Skeletal muscle tissue (tissue), 4 donors: ENCODE measurements around the gene TRIM40. TPM values are rescaled to one million over a fixed set of nuclear protein-coding genes. Genes with fewer than 3 reads are reported as not detected.
"Not testable (repeated sequence)": the region's sequence is repeated elsewhere in the genome, so short reads cannot be mapped to it uniquely, and the experiment has no call there.

ENCODE experiments used
- H3K27ac ChIP-seq: one replicate; pipeline ENCODE4 v1.7.0; 2013; ENCODE audit warnings: mild to moderate bottlenecking, low read depth, low read length, inconsistent platforms
- H3K27me3 ChIP-seq, 3 donors: one replicate each; pipeline ENCODE4 v1.7.0; 2013; ENCODE audit warnings: low read length in 3 of 3; ENCODE audit not compliant: control insufficient read depth in 3 of 3, insufficient read depth in 3 of 3
- H3K36me3 ChIP-seq, 3 donors: one replicate each; pipeline ENCODE4 v1.7.0; 2013; ENCODE audit warnings: low read length in 3 of 3; ENCODE audit not compliant: control insufficient read depth in 3 of 3, insufficient read depth in 3 of 3
- H3K4me1 ChIP-seq, 3 donors: one replicate each; pipeline ENCODE4 v1.7.0; 2013; ENCODE audit warnings: low read length in 3 of 3, mild to moderate bottlenecking in 3 of 3; ENCODE audit not compliant: control insufficient read depth in 3 of 3, insufficient read depth in 3 of 3
- H3K4me3 ChIP-seq, 3 donors: one replicate each; pipeline ENCODE4 v1.7.0; 2013; ENCODE audit warnings: low read length in 3 of 3
- H3K9ac ChIP-seq, 3 donors: one replicate each; pipeline ENCODE4 v1.7.0; 2013; ENCODE audit warnings: low read length in 3 of 3, mild to moderate bottlenecking in 3 of 3, moderate library complexity in 2 of 3, low read depth in 1 of 3
- H3K9me3 ChIP-seq, 3 donors: one replicate each; pipeline ENCODE4 v1.7.0; 2013; ENCODE audit warnings: low read length in 3 of 3; ENCODE audit not compliant: control insufficient read depth in 3 of 3
- total RNA-seq: library from RNA; depleted of rRNA; stranded (reverse); fragments of >200 nt; gene quantifications from one replicate; pipeline ENCODE4 v1.2.3, GENCODE V29; 2014
- donor health status: Osteomylitis.

TRIM40 gene
- total RNA-seq, 1 donor from 2014 or later, result not detected

- no peaks in the 10 kb centered on the region for H3K9me3 ChIP-seq
- H3K9ac ChIP-seq, result no peak overlapping the region
- peaks cover 12 to 17% (median 15%) of the 10 kb centered on the region in 3 donors for H3K27me3 ChIP-seq
- H3K4me3 ChIP-seq, result no peak overlapping the region
- H3K27ac ChIP-seq, result no peak overlapping the region
- H3K4me1 ChIP-seq, result no peaks in the 10 kb centered on the region
- H3K36me3 ChIP-seq, result no peaks in the 10 kb centered on the region
These were observed 26.5 kb downstream of the TRIM40 start for GRCh38 chr6:30162265-30163089.

GRCh38 chr6:30163090-30163917 is 27.4 kb downstream of the TRIM40 start, which contains the start of gene TRIM15:
TSS of gene TRIM15 (plus strand) at chr6:30163546. CDS start at chr6:30163685, 139 bp downstream.
- Histone ChIP-seq H3K9ac (no peak within 1 kb of the TSS), H3K27ac (no peak within 1 kb of the TSS), H3K4me3 (no peak within 1 kb of the TSS), H3K9me3 (no peaks in the 10 kb centered on the region), H3K27me3 (peaks cover 15 to 21% (median 16%) of the 10 kb centered on the region in 3 donors), H3K36me3 (no peaks in the 10 kb centered on the region), H3K4me1 (no peaks in the 10 kb centered on the region)

GRCh38 chr6:30163918-30164654 is 28.1 kb downstream of the TRIM40 start:
- Histone ChIP-seq H3K4me1 (no peaks in the 10 kb centered on the region), H3K27ac (no peak overlapping the region), H3K9ac (no peak overlapping the region), H3K9me3 (no peaks in the 10 kb centered on the region), H3K36me3 (no peaks in the 10 kb centered on the region), H3K4me3 (no peak overlapping the region), H3K27me3 (peaks cover 15 to 24% (median 18%) of the 10 kb centered on the region in 3 donors)

GRCh38 chr6:30164714-30165113 is 28.8 kb downstream of the TRIM40 start:
- Histone ChIP-seq H3K4me1 (no peaks in the 10 kb centered on the region), H3K36me3 (no peaks in the 10 kb centered on the region), H3K27me3 (peaks cover 11 to 24% (median 18%) of the 10 kb centered on the region in 3 donors), H3K9ac (no peak overlapping the region), H3K4me3 (no peak overlapping the region), H3K9me3 (no peaks in the 10 kb centered on the region), H3K27ac (no peak overlapping the region)

- H3K9ac ChIP-seq, H3K36me3 ChIP-seq, H3K4me3 ChIP-seq, H3K9me3 ChIP-seq, H3K27ac ChIP-seq, H3K4me1 ChIP-seq: not testable (repeated sequence)
- peaks cover 12 to 29% (median 19%) of the 10 kb centered on the region in 3 donors for H3K27me3 ChIP-seq
These were observed 29.3 kb downstream of the TRIM40 start for GRCh38 chr6:30165238-30165637.

- no peak overlapping the region for H3K9ac ChIP-seq
- H3K36me3 ChIP-seq, result no peaks in the 10 kb centered on the region
- H3K9me3 ChIP-seq, result no peaks in the 10 kb centered on the region
- H3K27ac ChIP-seq, result no peak overlapping the region
- H3K4me3 ChIP-seq, result no peak overlapping the region
- H3K4me1 ChIP-seq, result peaks cover 0 to 2% (median 0%) of the 10 kb centered on the region in 3 donors
- H3K27me3 ChIP-seq, result peaks cover 31 to 47% (median 34%) of the 10 kb centered on the region in 3 donors
These were observed 31.2 kb downstream of the TRIM40 start for GRCh38 chr6:30167101-30167500.

GRCh38 chr6:30168741-30169140 is 32.8 kb downstream of the TRIM40 start:
- Histone ChIP-seq H3K4me1 (peaks cover 0 to 2% (median 0%) of the 10 kb centered on the region in 3 donors), H3K9me3 (no peaks in the 10 kb centered on the region), H3K36me3 (no peaks in the 10 kb centered on the region), H3K27me3 (peaks cover 30 to 51% (median 35%) of the 10 kb centered on the region in 3 donors), H3K4me3 (no peak overlapping the region), H3K27ac (no peak overlapping the region), H3K9ac (no peak overlapping the region)

- Histone ChIP-seq H3K36me3 (no peaks in the 10 kb centered on the region), H3K27me3 (peaks cover 30 to 55% (median 34%) of the 10 kb centered on the region in 3 donors), H3K9ac (no peak overlapping the region), H3K4me3 (no peak overlapping the region), H3K9me3 (no peaks in the 10 kb centered on the region), H3K4me1 (peaks cover 0 to 2% (median 0%) of the 10 kb centered on the region in 3 donors), H3K27ac (no peak overlapping the region)
These were observed 34.0 kb downstream of the TRIM40 start for GRCh38 chr6:30169658-30170614.
